Measurements from ENCODE around the gene REPS1. TPM values are rescaled to one million over a fixed set of nuclear protein-coding genes. Genes with fewer than 3 reads are reported as not detected.

The REPS1 gene
- total and polyA plus RNA-seq, 2 of the 13 experiments (the other 11 are each of a cell fraction or from before 2014, with no cell fraction given), result 36.4 to 38.3 TPM

DNA sequence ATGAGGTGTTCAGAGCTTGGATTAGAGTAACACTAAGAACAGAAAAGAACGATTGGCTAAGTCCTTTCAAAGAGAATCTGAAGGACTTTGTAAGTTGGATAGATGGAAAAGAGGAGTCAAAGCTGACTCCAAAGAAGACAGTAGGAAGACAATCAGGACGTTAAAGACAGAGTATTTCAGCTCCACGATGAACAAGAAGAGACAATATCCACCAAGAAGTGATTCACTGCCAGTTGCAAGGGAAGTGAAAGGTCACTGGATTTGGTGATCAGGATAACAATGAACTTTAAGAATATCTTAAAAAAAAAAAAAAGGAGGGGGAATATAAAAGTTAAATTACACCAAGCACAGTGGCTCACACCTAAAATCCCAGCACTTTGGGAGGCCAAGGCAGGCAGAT is 17.9 kb downstream of the REPS1 start:
- DNase-seq (ENCODE audit: low spot score), result no peak
- POLR2A ChIA-PET, result no interaction called here
- CTCF ChIA-PET (ENCODE audit: low intra/inter-chr PET ratio, low total read pairs), result no interaction called here
- Histone ChIP-seq H3K9me3 (ENCODE audit: low read length) (no peaks in the 10 kb centered on the region), H3K9ac (ENCODE audit: insufficient read depth, low read depth, low read length) (no peak overlapping the region), H3K27ac (ENCODE audit: extremely low read length, insufficient read depth, low read length) (no peak overlapping the region), H3K79me2 (ENCODE audit: insufficient read depth, low read length) (peaks cover 89% of the 10 kb centered on the region), H3K4me3 (replicated peaks in 1 of 3; ENCODE audit: insufficient read depth in 1 of 3, low read depth in 2 of 3, low read length in 3 of 3) (no peak overlapping the region), H4K20me1 (ENCODE audit: insufficient read depth, low read length) (peaks cover 10% of the 10 kb centered on the region), H3K27me3 (ENCODE audit: control insufficient read depth in 1 of 2, insufficient read depth in 2 of 2, low read length in 2 of 2) (no peaks in the 10 kb centered on the region), H2AFZ (ENCODE audit: low read length) (no peak overlapping the region), H3K4me1 (ENCODE audit: insufficient read depth, low read length) (no peaks in the 10 kb centered on the region), H3K4me2 (ENCODE audit: low read depth, low read length) (no peak overlapping the region), H3K36me3 (replicated peaks in 1 of 2; ENCODE audit: control insufficient read depth in 1 of 2, insufficient read depth in 2 of 2, low read length in 2 of 2) (no peaks in the 10 kb centered on the region)
- in situ Hi-C loops (cut with HindIII; ENCODE audit: extremely low pct_ligation_motif_present, low pct_unique_long_range_greater_than_20kb) (no loop called here), intact Hi-C loops (cut with micrococcal nuclease; ENCODE audit: unreplicated experiment) (no loop called here)
- no peak for FAIRE-seq
- BruUV-seq (replicated peaks), result no TSS peak
- ATAC-seq, result no peak
- WGBS (ENCODE audit: low lambda C conversion rate), result 92% methylated on average over 3 of the region's 3 CpGs
- TF ChIP-seq, protein P1, sequence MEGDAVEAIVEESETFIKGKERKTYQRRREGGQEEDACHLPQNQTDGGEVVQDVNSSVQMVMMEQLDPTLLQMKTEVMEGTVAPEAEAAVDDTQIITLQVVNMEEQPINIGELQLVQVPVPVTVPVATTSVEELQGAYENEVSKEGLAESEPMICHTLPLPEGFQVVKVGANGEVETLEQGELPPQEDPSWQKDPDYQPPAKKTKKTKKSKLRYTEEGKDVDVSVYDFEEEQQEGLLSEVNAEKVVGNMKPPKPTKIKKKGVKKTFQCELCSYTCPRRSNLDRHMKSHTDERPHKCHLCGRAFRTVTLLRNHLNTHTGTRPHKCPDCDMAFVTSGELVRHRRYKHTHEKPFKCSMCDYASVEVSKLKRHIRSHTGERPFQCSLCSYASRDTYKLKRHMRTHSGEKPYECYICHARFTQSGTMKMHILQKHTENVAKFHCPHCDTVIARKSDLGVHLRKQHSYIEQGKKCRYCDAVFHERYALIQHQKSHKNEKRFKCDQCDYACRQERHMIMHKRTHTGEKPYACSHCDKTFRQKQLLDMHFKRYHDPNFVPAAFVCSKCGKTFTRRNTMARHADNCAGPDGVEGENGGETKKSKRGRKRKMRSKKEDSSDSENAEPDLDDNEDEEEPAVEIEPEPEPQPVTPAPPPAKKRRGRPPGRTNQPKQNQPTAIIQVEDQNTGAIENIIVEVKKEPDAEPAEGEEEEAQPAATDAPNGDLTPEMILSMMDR (CRISPR knock-in tag; IDR thresholded peaks at IDR 0.05), result no peak
- TF ChIP-seq NPAS2 (CRISPR knock-in tag; IDR thresholded peaks at IDR 0.05; ENCODE audit: borderline replicate concordance) (no peak), RARG (CRISPR knock-in tag; IDR thresholded peaks at IDR 0.05; ENCODE audit: low read depth) (no peak), SETDB1 (CRISPR knock-in tag; IDR thresholded peaks at IDR 0.05; ENCODE audit: borderline replicate concordance) (no peak)
- TF ChIP-seq, protein P2, sequence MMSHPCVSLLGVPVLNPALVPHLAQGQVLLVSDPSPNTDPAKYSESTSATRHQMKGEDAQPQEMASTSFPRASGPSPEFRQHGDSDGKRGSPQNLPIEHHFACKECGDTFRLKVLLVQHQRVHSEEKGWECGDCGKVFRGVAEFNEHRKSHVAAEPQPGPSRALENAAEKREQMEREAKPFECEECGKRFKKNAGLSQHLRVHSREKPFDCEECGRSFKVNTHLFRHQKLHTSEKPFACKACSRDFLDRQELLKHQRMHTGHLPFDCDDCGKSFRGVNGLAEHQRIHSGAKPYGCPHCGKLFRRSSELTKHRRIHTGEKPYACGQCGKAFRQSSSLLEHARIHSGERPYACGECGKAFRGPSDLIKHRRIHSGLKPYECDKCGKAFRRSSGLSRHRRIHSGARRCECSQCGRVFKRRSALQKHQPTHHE (CRISPR knock-in tag; IDR thresholded peaks at IDR 0.05; ENCODE audit: borderline replicate concordance), result no peak

DNA sequence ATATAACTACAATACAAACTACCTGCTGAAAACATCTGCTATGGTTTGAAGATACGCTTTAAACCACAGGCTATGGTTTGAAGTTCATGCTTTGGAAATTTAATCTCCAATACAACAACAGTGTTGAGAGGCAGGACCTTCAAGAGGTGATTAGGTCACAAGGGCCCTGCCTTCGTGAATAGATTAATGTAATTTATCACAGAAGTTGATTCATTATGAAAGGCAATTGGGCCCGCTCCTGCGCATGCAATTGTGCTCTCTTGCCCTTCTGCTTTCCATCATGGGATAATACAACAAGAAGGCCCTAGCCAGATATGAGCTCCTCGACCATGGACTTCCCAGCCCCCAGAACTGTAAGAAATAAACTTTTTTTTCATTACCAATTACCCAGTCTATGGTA is 21.2 kb downstream of the REPS1 start:
- no TSS peak for BruUV-seq (replicated peaks)
- POLR2A ChIA-PET, result no interaction called here
- in situ Hi-C loops (cut with HindIII; ENCODE audit: extremely low pct_ligation_motif_present, low pct_unique_long_range_greater_than_20kb), result no loop called here

More for the DNA sequence above, 21.2 kb downstream of the REPS1 start:
- DNase-seq (ENCODE audit: low spot score), result no peak
- WGBS (ENCODE audit: low lambda C conversion rate), result 97% methylated on average over 5 of the region's 5 CpGs
- Histone ChIP-seq H3K27me3 (ENCODE audit: control insufficient read depth in 1 of 2, insufficient read depth in 2 of 2, low read length in 2 of 2) (no peaks in the 10 kb centered on the region), H3K36me3 (replicated peaks in 1 of 2; ENCODE audit: control insufficient read depth in 1 of 2, insufficient read depth in 2 of 2, low read length in 2 of 2) (no peaks in the 10 kb centered on the region), H3K9me3 (ENCODE audit: low read length) (no peaks in the 10 kb centered on the region), H2AFZ (ENCODE audit: low read length) (no peak overlapping the region), H3K27ac (ENCODE audit: extremely low read length, insufficient read depth, low read length) (no peak overlapping the region), H3K4me1 (ENCODE audit: insufficient read depth, low read length) (peaks cover 6% of the 10 kb centered on the region), H3K79me2 (ENCODE audit: insufficient read depth, low read length) (peaks cover 84% of the 10 kb centered on the region), H4K20me1 (ENCODE audit: insufficient read depth, low read length) (no peaks in the 10 kb centered on the region; the same call in 1 of the 2 replicates), H3K4me2 (ENCODE audit: low read depth, low read length) (no peak overlapping the region), H3K9ac (ENCODE audit: insufficient read depth, low read depth, low read length) (no peak overlapping the region), H3K4me3 (replicated peaks in 1 of 3; ENCODE audit: insufficient read depth in 1 of 3, low read depth in 2 of 3, low read length in 3 of 3) (no peak overlapping the region)
- intact Hi-C loops (cut with micrococcal nuclease; ENCODE audit: unreplicated experiment), result no loop called here
- CTCF ChIA-PET (ENCODE audit: low intra/inter-chr PET ratio, low total read pairs), result no interaction called here
- FAIRE-seq, result no peak
- TF ChIP-seq BRCA1 (CRISPR knock-in tag; IDR thresholded peaks at IDR 0.05) (no peak), MIER2 (CRISPR knock-in tag; IDR thresholded peaks at IDR 0.05) (no peak), EED (CRISPR knock-in tag; IDR thresholded peaks at IDR 0.05) (no peak), ZNF441 (CRISPR knock-in tag; IDR thresholded peaks at IDR 0.05; ENCODE audit: borderline replicate concordance) (no peak), ZNF224 (CRISPR knock-in tag; IDR thresholded peaks at IDR 0.05) (no peak), ZNF589 (CRISPR knock-in tag; conservative IDR thresholded peaks at IDR 0.05) (no peak), RBM22 (optimal IDR thresholded peaks at IDR 0.05; ENCODE audit: low read length) (no peak), JUNB (CRISPR knock-in tag; IDR thresholded peaks at IDR 0.05; ENCODE audit: borderline replicate concordance) (no peak), ARNT2 (CRISPR knock-in tag; IDR thresholded peaks at IDR 0.05; ENCODE audit: low read depth) (no peak)
- TF ChIP-seq, protein P3, sequence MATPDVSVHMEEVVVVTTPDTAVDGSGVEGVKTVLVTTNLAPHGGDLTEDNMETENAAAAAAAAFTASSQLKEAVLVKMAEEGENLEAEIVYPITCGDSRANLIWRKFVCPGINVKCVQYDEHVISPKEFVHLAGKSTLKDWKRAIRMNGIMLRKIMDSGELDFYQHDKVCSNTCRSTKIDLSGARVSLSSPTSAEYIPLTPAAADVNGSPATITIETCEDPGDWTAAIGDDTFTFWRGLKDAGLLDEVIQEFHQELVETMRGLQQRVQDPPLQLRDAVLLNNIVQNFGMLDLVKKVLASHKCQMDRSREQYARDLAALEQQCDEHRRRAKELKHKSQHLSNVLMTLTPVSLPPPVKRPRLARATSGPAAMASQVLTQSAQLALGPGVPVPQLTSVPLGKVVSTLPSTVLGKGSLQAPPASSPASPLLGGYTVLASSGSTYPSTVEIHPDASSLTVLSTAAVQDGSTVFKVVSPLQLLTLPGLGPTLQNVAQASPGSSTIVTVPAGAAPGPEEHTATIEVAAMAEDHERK (CRISPR knock-in tag; IDR thresholded peaks at IDR 0.05; ENCODE audit: low read depth), result no peak
- no peak for ATAC-seq
